Measurements from ENCODE around the gene CLCN4. TPM values are rescaled to one million over a fixed set of nuclear protein-coding genes. Genes with fewer than 3 reads are reported as not detected.

CLCN4 gene
- total and polyA plus RNA-seq, 2 donors (not counting 1 experiment from before 2014, with no cell fraction given), result 7.7 to 9.1 TPM

DNA sequence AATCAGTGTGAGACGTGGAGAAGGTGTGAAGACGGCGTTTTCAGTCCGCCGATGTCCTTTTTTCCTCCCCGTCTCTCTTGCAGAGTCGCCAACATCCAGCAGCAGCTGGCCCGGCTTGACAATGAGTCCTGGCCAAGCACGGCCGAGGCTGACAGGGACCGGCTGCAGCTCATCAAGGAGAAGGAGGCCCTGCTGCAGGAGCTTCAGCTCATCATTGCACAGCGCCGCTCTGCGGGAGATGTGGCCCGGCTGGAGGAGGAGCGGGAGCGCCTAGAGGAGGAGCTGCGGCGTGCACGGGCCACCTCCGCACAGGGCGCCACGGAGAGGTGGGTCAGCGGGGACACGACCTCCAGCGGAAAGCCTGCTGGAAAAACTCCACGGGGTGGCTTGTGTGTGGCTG, 47.1 kb upstream of the CLCN4 start:
- Histone ChIP-seq H4K20me1 (ENCODE audit: control insufficient read depth, insufficient read depth, low read length, poor library complexity, severe bottlenecking) (no peaks in the 10 kb centered on the region), H3K4me3 (ENCODE audit: control extremely low read depth in 1 of 5, extremely low read depth in 1 of 5, insufficient read depth in 1 of 5, low read depth in 2 of 5, low read length in 4 of 5) (no peak overlapping the region), H3K9ac (ENCODE audit: low read length) (no peak overlapping the region), H2AFZ (ENCODE audit: insufficient read depth, low read depth, low read length, poor library complexity, severe bottlenecking) (no peak overlapping the region), H3K36me3 (replicated peaks in 1 of 2; ENCODE audit: control extremely low read depth in 1 of 2, control insufficient read depth in 1 of 2, extremely low read depth in 1 of 2, insufficient read depth in 2 of 2, low read length in 1 of 2) (peaks cover 0 to 3% of the 10 kb centered on the region in 2 experiments), H3K27me3 (replicated peaks in 1 of 4; ENCODE audit: control extremely low read depth in 1 of 4, control insufficient read depth in 3 of 4, insufficient read depth in 4 of 4, low read length in 3 of 4) (no peaks in the 10 kb centered on the region), H3K4me2 (replicated peaks; ENCODE audit: low read depth, low read length, poor library complexity, severe bottlenecking) (peak overlapping the region; percentile 70), H3K79me2 (ENCODE audit: control insufficient read depth, insufficient read depth, low read length) (peaks cover 28% of the 10 kb centered on the region), H3K4me1 (ENCODE audit: control insufficient read depth in 2 of 2, insufficient read depth in 2 of 2, low read length in 2 of 2) (peaks cover 85 to 97% of the 10 kb centered on the region in 2 donors), H3K9me3 (ENCODE audit: control extremely low read depth in 1 of 3, control insufficient read depth in 2 of 3, insufficient read depth in 1 of 3, low read length in 2 of 3) (no peaks in the 10 kb centered on the region), H3K27ac (ENCODE audit: low read length in 2 of 2) (peak overlapping the region; percentile 81 to 98)
- DNase-seq, result no peak
- H3K4me3 Mint-ChIP-seq, result peak overlapping the region; percentile 72
- H3K27me3 Mint-ChIP-seq, result no peaks in the 10 kb centered on the region
- no peak for ATAC-seq (ENCODE audit: low read depth)
- WGBS (ENCODE audit: insufficient coverage), result 97% methylated on average over 18 of the region's 27 CpGs
- CTCF ChIA-PET, result interaction anchor here (1.3 to 4.8 kb wide), 3 partner anchors 10 to 54 kb away, joined by 3 to 40 read pairs (median 34); no protein-coding TSS in a partner anchor
- peaks cover 80% of the 10 kb centered on the region for H3K4me1 Mint-ChIP-seq
- H3K9me3 Mint-ChIP-seq (ENCODE audit: insufficient read depth), result no peaks in the 10 kb centered on the region
- TF ChIP-seq, protein P1, sequence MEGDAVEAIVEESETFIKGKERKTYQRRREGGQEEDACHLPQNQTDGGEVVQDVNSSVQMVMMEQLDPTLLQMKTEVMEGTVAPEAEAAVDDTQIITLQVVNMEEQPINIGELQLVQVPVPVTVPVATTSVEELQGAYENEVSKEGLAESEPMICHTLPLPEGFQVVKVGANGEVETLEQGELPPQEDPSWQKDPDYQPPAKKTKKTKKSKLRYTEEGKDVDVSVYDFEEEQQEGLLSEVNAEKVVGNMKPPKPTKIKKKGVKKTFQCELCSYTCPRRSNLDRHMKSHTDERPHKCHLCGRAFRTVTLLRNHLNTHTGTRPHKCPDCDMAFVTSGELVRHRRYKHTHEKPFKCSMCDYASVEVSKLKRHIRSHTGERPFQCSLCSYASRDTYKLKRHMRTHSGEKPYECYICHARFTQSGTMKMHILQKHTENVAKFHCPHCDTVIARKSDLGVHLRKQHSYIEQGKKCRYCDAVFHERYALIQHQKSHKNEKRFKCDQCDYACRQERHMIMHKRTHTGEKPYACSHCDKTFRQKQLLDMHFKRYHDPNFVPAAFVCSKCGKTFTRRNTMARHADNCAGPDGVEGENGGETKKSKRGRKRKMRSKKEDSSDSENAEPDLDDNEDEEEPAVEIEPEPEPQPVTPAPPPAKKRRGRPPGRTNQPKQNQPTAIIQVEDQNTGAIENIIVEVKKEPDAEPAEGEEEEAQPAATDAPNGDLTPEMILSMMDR (IDR thresholded peaks at IDR 0.05), result no peak
- TF ChIP-seq EZH2 (IDR thresholded peaks at IDR 0.05; ENCODE audit: borderline replicate concordance, insufficient read depth, low read depth, low read length, poor library complexity, severe bottlenecking), result no peak
- POLR2A ChIA-PET, result interaction anchor here (3.6 to 3.7 kb wide), 2 partner anchors 12 to 98 kb away, joined by 18 to 45 read pairs; no protein-coding TSS in a partner anchor
- intact Hi-C loops (cut with micrococcal nuclease), result loop anchor here (2.0 to 10.0 kb wide), 6 partner anchors 27 to 1365 kb away; partner anchors contain the start of genes HCCS and TBL1X
- peak overlapping the region; percentile 95 for H3K27ac Mint-ChIP-seq

DNA sequence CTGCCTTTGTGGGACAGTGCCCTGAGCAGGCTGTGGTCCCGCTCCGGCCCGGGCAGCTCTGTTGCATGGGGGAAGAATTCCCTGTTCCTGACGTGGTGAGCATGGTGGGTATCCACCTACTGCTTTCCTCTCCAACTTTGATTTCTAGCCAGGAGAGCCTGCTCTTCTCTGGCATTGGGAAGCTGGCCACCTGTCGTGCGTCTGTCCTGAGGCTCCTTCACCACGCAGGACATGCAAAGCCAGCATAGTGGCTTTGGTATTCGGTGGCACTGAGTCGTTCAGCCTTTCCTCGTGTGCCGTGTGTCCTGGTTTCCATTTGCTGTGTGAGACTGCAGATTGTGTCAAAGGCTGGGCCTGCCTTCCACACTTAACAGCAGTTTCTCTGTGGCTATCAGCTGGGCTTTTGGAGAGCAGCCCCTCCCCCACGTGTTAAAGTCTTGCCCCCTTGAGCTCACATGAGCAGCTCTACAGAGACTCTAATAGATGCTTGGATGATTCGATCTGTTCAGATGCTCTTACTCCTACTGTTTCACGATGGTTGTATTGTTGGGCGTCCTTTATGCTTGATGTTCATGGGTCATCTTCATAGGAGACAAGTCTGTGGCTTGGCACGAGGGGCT, 46.3 kb upstream of the CLCN4 start:
- H3K27ac ChIP-seq (ENCODE audit: low read length in 2 of 2), result peak overlapping the region; percentile 81 to 98
- peaks cover 0 to 7% of the 10 kb centered on the region in 2 experiments for H3K36me3 ChIP-seq (replicated peaks in 1 of 2; ENCODE audit: control extremely low read depth in 1 of 2, control insufficient read depth in 1 of 2, extremely low read depth in 1 of 2, insufficient read depth in 2 of 2, low read length in 1 of 2)
- 10% methylated on average over 3 of the region's 16 CpGs for WGBS (ENCODE audit: insufficient coverage)
- H3K27me3 Mint-ChIP-seq, result no peaks in the 10 kb centered on the region
- ATAC-seq (ENCODE audit: low read depth), result no peak
- peak overlapping the region in 4 of 5 experiments; percentile 18 to 43 (median 28) for H3K4me3 ChIP-seq (ENCODE audit: control extremely low read depth in 1 of 5, extremely low read depth in 1 of 5, insufficient read depth in 1 of 5, low read depth in 2 of 5, low read length in 4 of 5)
- H3K4me2 ChIP-seq (replicated peaks; ENCODE audit: low read depth, low read length, poor library complexity, severe bottlenecking), result peak overlapping the region; percentile 70
- no peaks in the 10 kb centered on the region for H3K9me3 ChIP-seq (ENCODE audit: control extremely low read depth in 1 of 3, control insufficient read depth in 2 of 3, insufficient read depth in 1 of 3, low read length in 2 of 3)
- peak overlapping the region; percentile 92 for H3K4me3 Mint-ChIP-seq
- H4K20me1 ChIP-seq (ENCODE audit: control insufficient read depth, insufficient read depth, low read length, poor library complexity, severe bottlenecking), result no peaks in the 10 kb centered on the region
- DNase-seq, result no peak
- ChIA-PET POLR2A (interaction anchor here (1.3 to 3.7 kb wide), 10 partner anchors 10 to 129 kb away, joined by 3 to 45 read pairs (median 7); no protein-coding TSS in a partner anchor), CTCF (interaction anchor here (0.5 to 13.3 kb wide), 13 partner anchors 9 to 112 kb away, joined by 3 to 160 read pairs (median 5); no protein-coding TSS in a partner anchor)
- H3K9me3 Mint-ChIP-seq (ENCODE audit: insufficient read depth), result no peaks in the 10 kb centered on the region
- H3K79me2 ChIP-seq (ENCODE audit: control insufficient read depth, insufficient read depth, low read length), result peaks cover 31% of the 10 kb centered on the region
- peak overlapping the region; percentile 100 for H3K27ac Mint-ChIP-seq
- intact Hi-C loops (cut with micrococcal nuclease), result loop anchor here (2.0 to 10.0 kb wide), 6 partner anchors 28 to 1366 kb away; partner anchors contain the start of genes HCCS and TBL1X
- peak overlapping the region; percentile 50 for H2AFZ ChIP-seq (ENCODE audit: insufficient read depth, low read depth, low read length, poor library complexity, severe bottlenecking)
- no peak for TF ChIP-seq EZH2 (IDR thresholded peaks at IDR 0.05; ENCODE audit: borderline replicate concordance, insufficient read depth, low read depth, low read length, poor library complexity, severe bottlenecking)
- TF ChIP-seq, protein P1 (IDR thresholded peaks at IDR 0.05), result no peak
- H3K4me1 Mint-ChIP-seq, result peaks cover 82% of the 10 kb centered on the region
- peaks cover 86 to 99% of the 10 kb centered on the region in 2 donors for H3K4me1 ChIP-seq (ENCODE audit: control insufficient read depth in 2 of 2, insufficient read depth in 2 of 2, low read length in 2 of 2)
- H3K9ac ChIP-seq (ENCODE audit: low read length), result peak overlapping the region; percentile 53
- no peaks in the 10 kb centered on the region for H3K27me3 ChIP-seq (replicated peaks in 1 of 4; ENCODE audit: control extremely low read depth in 1 of 4, control insufficient read depth in 3 of 4, insufficient read depth in 4 of 4, low read length in 3 of 4)
